ENCODE results near the gene SBK3.
A peak's percentile ranks its signal among the peaks of the same experiment; 100 is the strongest.
"Not testable (repeated sequence)": the region's sequence is repeated elsewhere in the genome, so short reads cannot be mapped to it uniquely, and the experiment has no call there.

Gene SBK3

DNA sequence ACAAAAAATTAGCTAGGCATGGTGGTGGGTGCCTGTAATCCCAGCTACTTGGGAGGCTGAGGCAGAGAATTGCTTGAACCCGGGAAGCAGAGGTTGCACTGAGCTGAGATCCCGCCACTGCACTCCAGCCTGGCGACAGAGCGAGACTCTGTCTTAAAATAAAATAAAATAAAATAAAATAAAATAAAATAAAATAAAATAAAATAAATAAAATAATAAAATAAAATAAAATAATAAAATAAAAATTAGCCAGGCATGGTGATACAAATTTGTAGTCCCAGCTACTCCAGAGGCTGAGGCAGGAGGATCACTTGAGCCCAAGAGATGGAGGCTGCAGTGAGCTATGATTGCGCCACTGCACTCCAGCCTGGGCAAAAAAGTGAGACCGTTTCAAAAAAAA, 28.6 kb upstream of the SBK3 start:
- DNase-seq (ENCODE audit: low spot score) = not testable (repeated sequence)

DNA sequence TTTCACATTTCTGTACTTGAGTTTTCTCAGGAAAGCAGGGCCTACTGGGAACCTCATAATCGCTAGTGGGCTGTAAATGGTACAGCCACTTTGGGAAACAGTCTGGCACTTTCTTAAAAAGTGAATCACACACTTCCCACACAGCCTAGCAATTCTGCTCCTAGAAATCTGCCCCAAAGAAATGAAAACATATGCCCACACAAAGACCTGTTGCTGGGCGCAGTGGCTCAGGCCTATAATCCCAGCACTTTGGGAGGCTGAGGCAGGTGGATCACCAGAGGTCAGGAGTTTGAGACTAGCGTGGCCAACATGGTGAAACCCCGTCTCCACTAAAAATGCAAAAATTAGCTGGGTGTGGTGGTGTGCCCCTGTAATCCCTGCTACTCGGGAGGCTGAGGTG, 24.1 kb upstream of the SBK3 start:
- DNase-seq (ENCODE audit: low spot score) = not testable (repeated sequence)

DNA sequence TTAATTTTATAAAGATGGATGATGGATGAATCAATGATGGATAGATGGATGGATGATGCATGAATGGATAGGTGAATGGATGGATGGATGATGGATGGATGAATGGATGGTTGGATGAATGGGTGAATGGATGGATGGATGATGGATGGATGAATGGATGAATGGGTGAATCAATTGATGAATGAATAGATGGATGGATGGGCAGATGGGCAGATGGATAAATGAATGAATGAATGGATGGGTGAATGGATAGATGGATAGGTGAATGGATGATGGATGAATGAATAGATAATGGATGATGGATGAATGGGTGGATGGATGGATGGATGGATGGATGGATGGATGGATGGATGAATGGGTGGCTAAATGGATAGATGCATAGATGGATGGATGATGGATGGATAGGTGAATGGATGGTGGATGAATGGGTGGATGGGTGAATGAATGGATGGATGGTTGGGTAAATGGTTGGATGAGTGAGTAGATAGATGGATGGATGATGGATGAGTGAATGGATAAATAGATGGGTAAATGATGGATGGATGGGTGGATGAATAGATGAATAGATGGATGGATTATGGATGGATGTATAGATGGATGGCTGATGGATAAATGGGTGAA, 22.5 kb upstream of the SBK3 start:
- DNase-seq (ENCODE audit: low spot score) = no peak

DNA sequence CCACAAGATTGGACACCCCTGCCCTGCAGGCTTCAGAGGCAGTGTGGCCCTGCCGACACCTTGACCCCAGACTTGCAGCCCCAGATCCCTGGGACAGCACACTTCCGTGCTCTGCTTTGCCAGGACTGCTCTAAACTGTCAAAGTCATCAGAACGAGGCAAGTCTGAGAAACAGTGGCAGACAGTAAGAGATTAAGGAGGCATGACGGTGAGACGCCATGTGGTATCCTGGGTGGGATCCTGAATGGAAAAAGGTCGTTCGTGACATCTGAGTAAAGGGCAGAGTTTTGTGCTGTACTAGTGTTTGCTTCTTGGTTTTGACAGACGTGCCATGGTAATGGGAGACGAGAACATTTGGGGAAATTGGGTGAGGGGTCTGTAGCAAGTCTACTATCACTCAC, 21.5 kb upstream of the SBK3 start:
- DNase-seq (ENCODE audit: low spot score) = no peak

DNA sequence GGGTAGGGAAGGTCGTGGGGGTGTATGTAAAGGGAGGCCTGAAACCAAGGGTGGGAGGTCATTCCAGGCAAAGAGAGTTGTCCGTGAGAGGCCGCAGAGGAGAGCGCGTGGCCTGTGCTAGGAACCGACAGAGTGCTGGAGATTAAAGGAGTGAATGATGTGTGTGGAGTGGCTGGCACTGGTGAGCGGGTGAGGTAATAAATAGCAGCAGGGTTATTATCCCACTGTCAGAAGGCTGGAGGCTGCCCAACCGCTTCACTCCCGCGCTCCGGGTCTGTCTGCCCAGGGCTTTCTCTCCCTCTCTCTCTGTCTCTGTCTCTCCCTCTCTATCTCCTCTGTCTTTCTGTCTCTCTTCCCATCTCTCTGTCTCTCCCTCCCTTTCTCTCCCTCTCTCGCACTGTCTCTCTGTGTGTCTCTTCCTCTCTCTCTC, 17.9 kb upstream of the SBK3 start:
- DNase-seq (ENCODE audit: low spot score) = no peak

DNA sequence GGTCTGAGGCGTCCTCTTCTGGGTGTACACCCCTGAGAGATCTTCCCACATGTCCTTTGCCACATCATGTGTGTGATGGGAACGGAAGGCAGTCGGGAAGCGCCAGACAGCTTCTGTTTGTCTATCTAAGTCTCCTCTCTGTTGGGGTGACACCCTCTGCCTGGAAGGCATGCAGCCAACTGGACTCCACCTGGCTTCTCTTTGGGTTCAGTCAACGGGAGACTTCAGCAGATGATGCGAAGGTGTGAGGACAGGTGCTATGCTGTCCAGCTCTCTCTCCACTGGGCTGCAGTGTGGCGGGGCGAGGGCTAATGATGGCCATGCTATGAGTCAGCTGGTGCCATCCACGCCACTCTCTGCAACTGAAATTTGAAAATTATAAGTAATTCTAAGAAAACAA, 14.3 kb upstream of the SBK3 start:
- DNase-seq (ENCODE audit: low spot score) = no peak

DNA sequence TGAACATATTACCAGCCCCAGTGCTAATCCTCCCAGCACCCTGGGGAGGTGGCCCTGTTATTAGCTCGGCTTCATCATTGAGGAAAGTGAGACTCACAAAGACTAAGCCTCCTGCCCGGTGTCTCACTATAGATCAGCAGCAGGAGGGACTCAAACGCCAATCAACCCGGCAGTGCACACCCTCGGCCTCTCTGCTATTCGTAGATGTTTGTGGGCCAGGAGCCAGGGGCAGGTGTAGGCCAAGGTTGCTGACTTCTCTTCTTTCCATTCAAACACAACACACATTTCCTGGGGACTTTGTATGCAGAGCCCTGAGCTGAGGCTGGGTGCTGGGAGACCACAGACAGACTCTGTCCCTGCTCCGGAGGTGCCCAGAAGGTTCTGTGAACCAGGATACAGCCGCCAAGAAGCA, 9.4 kb upstream of the SBK3 start:
- DNase-seq (ENCODE audit: low spot score) = peak; percentile 82

DNA sequence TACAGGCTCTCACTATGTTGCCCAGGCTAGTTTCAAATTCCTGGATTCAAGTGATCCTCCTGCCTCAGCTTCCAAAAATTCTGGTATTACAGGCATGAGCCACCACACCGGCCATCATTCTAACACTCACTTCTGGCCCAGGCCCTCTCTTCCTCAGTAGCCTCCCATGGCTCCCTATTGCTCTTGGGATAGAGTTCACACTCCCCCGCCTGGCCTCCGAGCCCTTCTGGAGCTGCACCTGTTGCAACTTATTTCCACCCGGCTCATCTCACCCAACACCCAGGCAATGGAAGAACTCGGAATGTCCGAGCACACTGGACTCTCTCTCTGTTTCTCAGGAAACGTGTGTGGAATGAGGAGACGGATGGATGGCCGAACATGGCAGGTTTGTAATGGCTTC, 9.0 kb upstream of the SBK3 start:
- no peak for DNase-seq (ENCODE audit: low spot score)

DNA sequence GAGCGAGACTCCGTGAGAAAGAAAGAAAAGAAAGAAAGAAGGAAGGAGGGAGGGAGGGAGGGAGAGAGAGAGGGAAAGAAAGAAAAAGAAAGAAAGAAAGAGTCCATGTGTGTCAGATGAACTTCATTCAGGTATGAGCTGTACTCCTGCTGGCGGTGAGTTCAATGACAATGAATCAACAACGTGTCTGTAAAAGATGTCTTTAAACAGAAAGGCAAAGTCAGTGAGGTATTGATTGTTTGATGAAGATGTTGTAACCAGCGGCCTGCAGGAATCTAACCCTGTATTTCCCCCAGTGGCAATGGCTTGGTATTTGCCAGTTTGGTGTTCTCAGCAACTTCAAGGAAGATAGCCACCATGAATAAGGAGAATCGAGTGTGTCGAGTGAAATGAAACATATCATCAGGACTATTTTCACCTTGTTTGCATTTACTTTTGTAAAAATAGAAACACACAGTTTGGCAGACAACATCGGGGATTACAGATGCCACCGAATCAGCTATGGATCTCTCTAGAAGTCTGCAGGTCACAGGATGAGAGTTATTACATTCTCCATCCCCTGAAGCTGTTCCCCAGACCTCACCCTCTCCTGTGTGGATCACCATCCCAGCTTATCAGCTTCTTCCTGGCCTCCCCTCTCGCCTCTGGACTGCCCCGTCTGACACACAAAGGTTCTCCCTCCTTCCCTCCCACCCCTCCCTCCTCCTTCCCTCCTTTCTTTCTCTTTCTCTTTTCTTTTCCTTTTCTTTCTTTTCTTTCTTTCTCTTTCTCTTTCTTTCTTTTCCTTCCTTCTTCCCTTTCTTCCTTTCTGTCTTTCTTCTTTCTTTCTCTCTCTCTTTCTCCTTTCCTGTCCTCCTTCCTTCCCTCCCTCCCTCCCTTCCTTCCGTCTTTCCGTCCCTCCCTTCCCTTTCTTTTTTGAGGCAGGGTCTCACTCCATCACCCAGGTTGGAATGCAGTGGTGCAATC, 8.2 kb upstream of the SBK3 start:
- no peak for DNase-seq (ENCODE audit: low spot score)

DNA sequence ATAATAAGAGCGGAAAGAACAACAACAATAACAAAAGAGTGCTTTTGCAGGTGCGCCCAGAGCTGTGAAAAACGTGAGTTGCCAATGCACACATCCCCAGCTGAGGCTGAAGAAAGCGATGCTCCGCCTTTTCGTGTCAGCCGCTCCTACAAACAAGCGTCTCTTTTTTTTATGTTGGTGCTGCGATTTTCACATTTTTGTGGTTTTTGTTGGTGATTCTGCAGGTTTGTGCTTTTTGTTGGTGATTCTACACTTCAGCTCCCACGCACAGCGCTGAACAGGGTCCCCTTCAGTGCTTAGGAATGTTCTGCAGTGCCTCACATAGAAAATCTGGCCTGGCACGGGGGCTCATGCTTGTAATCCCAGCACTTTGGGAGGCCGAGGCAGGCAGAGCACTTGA, 7.3 kb upstream of the SBK3 start:
- DNase-seq (ENCODE audit: low spot score) = no peak

DNA sequence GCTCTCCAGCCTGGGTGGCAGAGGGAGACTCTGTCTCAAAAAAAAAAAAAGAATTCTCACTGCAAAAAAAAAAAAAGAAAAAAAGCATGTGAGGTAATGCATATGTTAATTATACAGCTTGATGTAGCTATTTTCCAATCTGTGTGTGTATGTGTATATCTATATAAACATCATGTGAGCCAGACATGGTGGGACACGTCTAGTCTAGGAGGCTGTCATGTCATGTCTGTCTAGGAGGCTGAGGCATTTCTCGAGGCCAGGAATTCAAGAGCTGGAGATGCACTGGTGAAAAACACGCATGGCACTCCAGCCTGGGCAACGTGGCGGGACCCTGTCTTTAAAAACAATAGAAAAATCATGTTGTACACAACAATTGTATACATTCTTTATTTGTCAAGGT, 6.9 kb upstream of the SBK3 start:
- DNase-seq (ENCODE audit: low spot score) = no peak

DNA sequence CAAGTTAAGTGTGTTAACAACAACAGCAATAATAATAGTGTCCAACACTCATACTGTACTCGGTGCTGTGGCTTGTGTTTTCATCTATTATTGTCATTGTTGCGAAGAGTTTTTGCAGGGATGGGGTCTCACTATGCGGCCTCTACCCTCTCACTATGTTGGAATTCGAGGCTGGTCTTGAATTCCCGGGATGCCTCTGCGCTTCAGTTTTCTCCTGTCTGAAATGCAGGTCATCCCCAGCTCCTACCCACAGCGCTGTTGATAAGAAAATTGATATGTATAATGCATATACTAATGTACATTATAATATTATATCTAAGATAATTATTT, 4.9 kb upstream of the SBK3 start:
- DNase-seq (ENCODE audit: low spot score) = no peak

DNA sequence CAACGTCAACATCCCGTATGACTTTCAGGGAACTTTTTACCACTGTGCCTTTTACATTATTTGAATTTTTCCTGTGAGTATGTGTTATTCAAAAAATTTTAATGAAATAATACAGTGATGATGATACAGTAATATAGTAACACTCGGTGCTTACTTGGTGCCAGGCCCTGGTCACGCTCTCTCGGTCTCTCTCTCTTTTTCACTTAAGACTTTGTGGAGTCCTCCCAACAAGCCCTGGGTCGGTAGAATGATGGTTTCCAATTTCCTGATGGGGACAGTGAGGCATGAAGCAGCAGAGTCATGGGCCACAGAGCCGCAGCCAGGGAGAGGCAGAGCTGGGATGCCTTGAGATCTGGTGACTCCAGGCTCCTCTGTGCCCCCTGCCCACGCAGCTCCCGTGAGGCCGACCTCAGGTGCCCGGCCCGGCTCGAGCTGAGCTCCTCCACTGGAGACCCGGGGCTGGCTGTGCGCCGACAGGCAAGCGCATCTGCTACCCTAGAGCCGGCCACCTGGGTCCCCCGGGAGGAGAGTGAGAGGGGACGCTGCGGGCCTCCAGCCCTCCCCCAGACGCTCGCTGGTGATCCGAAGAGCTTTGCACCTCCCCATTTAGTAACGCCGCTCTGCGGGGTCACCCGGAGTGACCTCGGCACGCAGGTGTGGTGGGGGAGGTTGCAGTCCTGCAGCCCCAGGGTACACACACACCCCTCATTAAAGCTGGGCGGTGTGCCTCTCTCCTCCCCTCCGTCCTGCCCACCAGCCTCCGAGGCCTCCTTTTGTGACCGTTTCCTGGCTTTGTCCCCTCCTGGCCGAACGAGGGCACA, 4.4 kb upstream of the SBK3 start:
- DNase-seq (ENCODE audit: low spot score) = no peak

DNA sequence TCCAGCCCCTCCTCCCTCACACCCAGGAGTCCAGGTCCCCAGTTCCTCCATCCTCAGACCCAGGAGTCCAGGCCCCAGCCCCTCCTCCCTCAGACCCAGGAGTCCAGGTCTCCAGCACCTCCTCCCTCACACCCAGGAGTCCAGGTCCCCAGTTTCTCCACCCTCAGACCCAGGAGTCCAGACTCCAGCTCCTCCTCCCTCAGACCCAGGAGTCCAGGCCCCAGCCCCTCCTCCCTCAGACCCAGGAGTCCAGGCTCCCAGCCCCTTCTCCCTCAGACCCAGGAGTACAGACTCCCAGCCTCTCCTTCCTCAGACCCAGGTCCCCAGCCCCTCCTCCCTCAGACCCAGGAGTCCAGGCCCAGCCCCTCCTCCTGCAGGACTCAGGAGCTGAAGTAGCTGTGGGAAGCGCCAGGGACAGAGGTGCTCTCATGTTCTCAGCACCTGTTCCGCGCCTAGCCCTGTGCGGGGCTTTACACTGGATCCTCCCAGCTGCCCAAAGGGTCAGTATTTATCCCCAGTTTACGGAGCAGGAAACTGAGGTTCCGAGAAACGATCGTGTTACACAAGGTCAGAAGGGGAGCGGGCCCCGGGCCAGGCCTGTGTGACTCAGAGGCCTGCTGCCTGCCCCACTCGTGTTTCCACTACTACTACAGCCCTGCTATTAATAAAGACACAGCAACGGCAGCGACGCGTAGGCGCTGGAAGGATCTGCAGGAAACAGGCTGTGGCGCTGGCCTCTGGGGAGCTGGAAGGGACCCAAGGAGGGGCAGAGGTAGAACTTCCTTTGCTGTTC, 1.7 kb upstream of the SBK3 start:
- DNase-seq (ENCODE audit: low spot score) = no peak

DNA sequence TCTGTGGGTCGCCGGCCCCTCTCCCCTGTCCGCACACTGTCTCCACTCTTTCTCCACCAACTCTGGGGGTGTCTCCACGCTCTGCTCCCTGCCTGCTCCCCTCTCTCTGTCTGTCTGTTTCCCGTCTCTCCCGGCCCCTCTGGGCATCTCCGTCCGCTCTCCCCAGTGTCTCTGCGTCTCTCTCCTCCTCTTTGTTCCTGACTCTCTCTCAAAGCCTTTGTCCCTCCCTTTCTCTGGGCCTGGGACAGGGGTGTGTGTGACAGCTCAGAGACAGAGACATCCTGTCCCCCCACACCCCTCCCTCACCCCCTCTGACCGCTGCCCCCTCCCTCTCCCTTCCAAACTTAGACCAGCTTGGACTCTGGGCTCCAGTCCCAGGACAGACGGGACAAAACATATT, 668 bp upstream of the SBK3 start:
- DNase-seq (ENCODE audit: low spot score) = no peak

DNA sequence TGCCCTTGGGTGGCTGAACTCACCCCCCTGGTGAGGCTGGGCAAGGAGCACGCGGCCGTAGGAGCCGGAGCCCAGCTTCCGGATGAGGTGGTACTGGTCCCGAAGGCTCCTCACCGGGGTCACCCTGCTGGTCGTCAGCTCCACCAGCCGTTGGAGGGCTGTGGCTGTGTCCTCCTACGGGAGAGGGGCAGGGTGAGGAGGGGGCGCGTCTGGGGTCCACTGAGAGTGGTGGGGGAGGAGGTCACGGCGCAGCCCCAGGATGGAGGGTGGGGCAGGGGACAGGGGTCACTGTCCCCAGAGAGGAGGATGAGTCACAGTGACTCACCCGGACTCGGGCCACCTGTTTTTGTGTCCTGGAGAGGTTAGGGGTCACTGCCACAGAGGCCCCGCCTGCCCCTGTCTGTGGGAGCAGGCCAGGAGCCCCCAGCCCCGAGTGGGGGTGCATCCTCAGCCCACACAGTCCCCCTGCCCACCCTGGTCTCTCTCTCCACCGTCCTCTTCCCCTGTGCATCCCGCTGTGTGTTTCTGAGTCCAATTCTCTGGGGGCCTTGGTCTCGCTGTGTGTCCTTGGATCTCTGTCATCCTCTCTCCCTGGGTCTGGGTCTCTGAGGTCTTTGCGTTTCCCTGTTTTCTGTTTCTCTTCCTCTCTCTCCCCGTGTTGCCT, 435 bp downstream of the SBK3 start:
- DNase-seq (ENCODE audit: low spot score) = no peak

DNA sequence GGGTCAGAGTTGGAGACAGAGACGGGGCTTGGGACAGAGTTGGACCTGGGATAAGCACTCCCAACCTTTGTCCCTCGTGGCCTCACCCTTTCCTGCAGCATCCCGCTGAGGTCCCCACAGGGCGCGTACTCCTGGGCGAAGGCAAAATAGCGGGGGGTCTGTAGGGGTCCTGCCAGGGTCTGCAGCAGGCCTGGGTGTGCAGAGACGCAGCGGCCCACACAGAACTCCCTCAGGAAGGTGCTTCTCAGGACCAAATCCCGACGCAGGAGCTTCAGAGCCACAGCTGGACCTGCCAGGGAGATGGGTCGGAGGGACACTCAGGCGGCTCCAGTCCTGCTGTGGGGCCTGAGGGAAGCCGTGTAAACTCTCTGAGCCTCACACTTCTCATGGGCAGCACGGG, 1.3 kb downstream of the SBK3 start:
- no peak for DNase-seq (ENCODE audit: low spot score)

DNA sequence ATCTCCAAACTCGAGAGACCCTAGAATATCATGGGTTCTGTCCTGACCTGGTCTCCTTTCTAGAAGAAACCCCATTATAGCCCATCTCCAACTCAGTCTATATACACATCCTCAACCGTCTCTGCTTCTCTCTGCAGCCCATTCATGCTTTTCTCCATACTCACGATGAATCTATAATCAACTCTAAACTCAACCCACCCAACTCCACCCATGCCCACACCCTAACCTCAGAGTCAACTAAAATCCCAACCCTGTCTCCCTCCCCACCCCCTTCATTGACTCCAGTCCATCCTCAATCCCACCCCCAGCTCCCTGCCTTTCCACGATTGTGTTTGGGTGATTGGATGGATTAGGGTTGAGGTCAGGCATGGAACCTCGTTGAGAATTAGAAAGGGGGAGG, 1.8 kb downstream of the SBK3 start:
- no peak for DNase-seq (ENCODE audit: low spot score)

DNA sequence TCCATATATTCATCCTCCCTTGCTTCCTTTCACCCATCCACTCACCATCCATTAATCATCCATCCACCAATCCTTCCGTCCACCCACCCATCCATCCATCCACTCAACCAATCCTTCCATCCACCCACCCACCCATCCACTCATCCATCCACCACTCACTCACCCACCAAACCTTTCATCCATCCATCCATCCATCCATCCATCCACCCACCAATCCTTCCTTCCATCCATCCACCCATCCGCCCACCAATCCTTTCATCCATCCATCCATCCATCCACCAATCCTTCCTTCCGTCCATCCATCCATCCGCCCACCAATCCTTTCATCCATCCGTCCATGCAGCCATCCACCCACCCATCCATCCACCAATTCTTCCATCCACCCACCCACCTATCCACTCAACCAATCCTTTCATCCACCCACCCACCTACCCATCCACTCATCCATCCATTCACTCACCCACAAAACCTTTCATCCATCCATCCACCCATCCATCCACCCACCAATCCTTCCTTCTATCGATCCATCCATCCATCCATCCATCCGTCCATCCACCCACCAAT, 3.0 kb downstream of the SBK3 start:
- no peak for DNase-seq (ENCODE audit: low spot score)

DNA sequence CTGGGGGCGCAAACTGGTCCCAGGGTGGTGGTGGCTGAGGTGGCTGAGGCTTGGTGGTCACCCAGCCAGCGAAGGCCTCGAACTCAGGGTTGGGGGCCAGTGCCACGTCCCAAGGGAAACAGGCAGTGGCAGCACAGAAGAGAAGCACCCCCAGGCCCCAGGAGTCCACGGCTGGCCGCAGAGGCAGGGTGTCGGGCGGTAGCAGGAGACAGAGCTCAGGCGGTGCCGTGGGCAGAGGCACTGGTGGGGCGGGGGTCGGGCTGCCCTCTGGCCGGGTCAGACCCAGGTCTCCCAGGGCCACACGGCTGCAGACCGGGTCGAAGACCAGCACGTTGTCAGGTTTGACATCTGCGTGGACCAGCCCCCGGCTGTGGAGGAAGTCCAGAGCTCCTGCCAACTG, 4.3 kb downstream of the SBK3 start:
- no peak for DNase-seq (ENCODE audit: low spot score)

DNA sequence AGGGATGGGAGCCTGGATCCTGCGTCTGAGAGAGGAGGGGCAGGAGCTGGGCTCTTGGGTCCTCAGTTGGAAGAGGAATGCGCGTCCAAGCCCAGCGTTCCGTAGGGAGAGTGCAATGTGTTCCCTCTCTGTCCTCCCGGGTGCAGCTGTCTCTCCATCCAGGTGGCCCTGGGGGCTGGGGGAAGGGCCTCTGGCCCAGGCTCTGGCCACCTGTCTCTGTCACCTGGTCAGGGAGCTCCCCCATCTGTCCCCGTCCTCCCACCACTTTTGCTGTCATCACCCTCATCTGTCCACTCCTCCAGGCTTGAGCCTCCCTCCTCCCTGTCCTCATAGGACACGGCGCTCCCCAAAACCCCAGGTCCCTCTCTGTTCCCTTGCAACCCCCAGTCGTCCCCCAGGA, 4.7 kb downstream of the SBK3 start:
- no peak for DNase-seq (ENCODE audit: low spot score)

Measured in D341Med (cell line).